GM19468 (cell line): Measurements from ENCODE around the gene FZD10.

Source experiments
- ATAC-seq: cut with Tn5 transposase; IDR thresholded peaks from one replicate; pipeline ENCODE4 v1.9.1; 2021; ENCODE audit warnings: mild to moderate bottlenecking, moderate library complexity, moderate number of reproducible peaks; ENCODE audit not compliant: unreplicated experiment; ENCODE audit errors: extremely low read depth

The FZD10 gene

GRCh38 chr12:130170611-130171010, 8.3 kb downstream of the FZD10 start:
- ATAC-seq, result no peak

- ATAC-seq, result no peak
Observed at GRCh38 chr12:130177635-130178242, 15.5 kb downstream of the FZD10 start.

- no peak for ATAC-seq
Observed at GRCh38 chr12:130178282-130178681, 16.0 kb downstream of the FZD10 start.

- ATAC-seq, result no peak
Observed at GRCh38 chr12:130179191-130179590, 16.9 kb downstream of the FZD10 start.

GRCh38 chr12:130179621-130180020, 17.4 kb downstream of the FZD10 start:
- no peak for ATAC-seq

- ATAC-seq, result no peak
Observed at GRCh38 chr12:130181211-130181610, 18.9 kb downstream of the FZD10 start.

- ATAC-seq, result no peak
Observed at GRCh38 chr12:130183585-130184370, 21.5 kb downstream of the FZD10 start.

- no peak for ATAC-seq
Observed at GRCh38 chr12:130184404-130185090, 22.3 kb downstream of the FZD10 start.

GRCh38 chr12:130185455-130186391, 23.5 kb downstream of the FZD10 start:
- no peak for ATAC-seq

- no peak for ATAC-seq
Observed at GRCh38 chr12:130186651-130187268, 24.5 kb downstream of the FZD10 start.

- ATAC-seq, result no peak
Observed at GRCh38 chr12:130192642-130193345, 30.5 kb downstream of the FZD10 start.

GRCh38 chr12:130194154-130194553, 31.9 kb downstream of the FZD10 start:
- no peak for ATAC-seq

GRCh38 chr12:130195369-130195768, 33.1 kb downstream of the FZD10 start:
- ATAC-seq, result no peak

- ATAC-seq, result no peak
Observed at GRCh38 chr12:130195776-130196175, 33.5 kb downstream of the FZD10 start.

- ATAC-seq, result no peak
Observed at GRCh38 chr12:130196827-130197226, 34.6 kb downstream of the FZD10 start.

- no peak for ATAC-seq
Observed at GRCh38 chr12:130198026-130198662, 35.9 kb downstream of the FZD10 start.

- no peak for ATAC-seq
Observed at GRCh38 chr12:130198663-130199060, 36.4 kb downstream of the FZD10 start.

- no peak for ATAC-seq
Observed at GRCh38 chr12:130199581-130200390, 37.5 kb downstream of the FZD10 start.
